Fibroblast of lung (primary cell): ENCODE results near the gene ZNF135.

Source experiments
- EZH2 ChIP-seq: IDR thresholded peaks from 2 replicates; pipeline ENCODE4 v1.5.1; 2012; ENCODE audit warnings: low read length, control low read depth, mild to moderate bottlenecking; ENCODE audit errors: missing control alignments
- TF ChIP-seq, protein P1 (sequence below), 2 donors: IDR thresholded peaks in 1 of 2; conservative IDR thresholded peaks in 1 of 2; 1 replicate in 1 of 2; 2 replicates in 1 of 2; pipeline ENCODE4 v1.5.1; 2011 to 2012; ENCODE audit warnings: low read length in 2 of 2, control low read depth in 1 of 2, inconsistent platforms in 1 of 2, low read depth in 1 of 2, mild to moderate bottlenecking in 1 of 2

- TF ChIP-seq, protein P1, sequence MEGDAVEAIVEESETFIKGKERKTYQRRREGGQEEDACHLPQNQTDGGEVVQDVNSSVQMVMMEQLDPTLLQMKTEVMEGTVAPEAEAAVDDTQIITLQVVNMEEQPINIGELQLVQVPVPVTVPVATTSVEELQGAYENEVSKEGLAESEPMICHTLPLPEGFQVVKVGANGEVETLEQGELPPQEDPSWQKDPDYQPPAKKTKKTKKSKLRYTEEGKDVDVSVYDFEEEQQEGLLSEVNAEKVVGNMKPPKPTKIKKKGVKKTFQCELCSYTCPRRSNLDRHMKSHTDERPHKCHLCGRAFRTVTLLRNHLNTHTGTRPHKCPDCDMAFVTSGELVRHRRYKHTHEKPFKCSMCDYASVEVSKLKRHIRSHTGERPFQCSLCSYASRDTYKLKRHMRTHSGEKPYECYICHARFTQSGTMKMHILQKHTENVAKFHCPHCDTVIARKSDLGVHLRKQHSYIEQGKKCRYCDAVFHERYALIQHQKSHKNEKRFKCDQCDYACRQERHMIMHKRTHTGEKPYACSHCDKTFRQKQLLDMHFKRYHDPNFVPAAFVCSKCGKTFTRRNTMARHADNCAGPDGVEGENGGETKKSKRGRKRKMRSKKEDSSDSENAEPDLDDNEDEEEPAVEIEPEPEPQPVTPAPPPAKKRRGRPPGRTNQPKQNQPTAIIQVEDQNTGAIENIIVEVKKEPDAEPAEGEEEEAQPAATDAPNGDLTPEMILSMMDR (conservative IDR thresholded peaks at IDR 0.05 in 1 of 2, IDR thresholded peaks at IDR 0.05 in 1 of 2; ENCODE audit: low read depth in 1 of 2, low read length in 2 of 2): no peak
- no peak for TF ChIP-seq EZH2
These were observed 26.3 kb downstream of the ZNF135 start for GRCh38 chr19:58085348-58085875.
